Thyroid gland (tissue), 4 donors: ENCODE data around the gene ABI1. TPM values are rescaled to one million over a fixed set of nuclear protein-coding genes. Genes with fewer than 3 reads are reported as not detected.
"Not testable (repeated sequence)": the region's sequence is repeated elsewhere in the genome, so short reads cannot be mapped to it uniquely, and the experiment has no call there.

Experiments used
- DNase-seq, 2 donors: peaks; one replicate each; pipeline ENCODE4 v3.0.0-alpha.2; 2019
- H3K27ac ChIP-seq, 3 donors: fragments of 200-600 bp; sonication (generic); 1 replicate in 2 of 3; 2 replicates in 1 of 3; pipeline ENCODE4 v1.5.1; 2016 to 2019; ENCODE audit warnings: mild to moderate bottlenecking in 1 of 3, moderate library complexity in 1 of 3
- H3K27me3 ChIP-seq: fragments of 200-600 bp; sonication (generic); one replicate; pipeline ENCODE4 v1.5.1; 2019
- H3K36me3 ChIP-seq, 2 donors: fragments of 200-600 bp; sonication (generic); one replicate each; pipeline ENCODE4 v1.5.1; 2016 to 2019
- H3K4me1 ChIP-seq, 2 donors: fragments of 200-600 bp; sonication (generic); one replicate each; pipeline ENCODE4 v1.5.1; 2017 to 2019
- H3K4me3 ChIP-seq, 3 donors: fragments of 200-600 bp; sonication (generic); replicated peaks in 1 of 3; 1 replicate in 2 of 3; 2 replicates in 1 of 3; pipeline ENCODE4 v1.5.1; 2016; ENCODE audit warnings: mild to moderate bottlenecking in 1 of 3
- H3K9me3 ChIP-seq: fragments of 200-600 bp; sonication (generic); one replicate; pipeline ENCODE4 v1.5.1; 2017
- CTCF ChIP-seq, 6 experiments: fragments of 200-600 bp in 3 of 6; fragments of 450-650 bp in 3 of 6; sonication (generic) in 3 of 6; IDR thresholded peaks; one replicate each; pipeline ENCODE4 v1.5.1; 2016 to 2019; ENCODE audit warnings: antibody characterized with exemption in 6 of 6, mild to moderate bottlenecking in 2 of 6, inconsistent platforms in 1 of 6, moderate library complexity in 1 of 6
- POLR2A ChIP-seq, 2 donors: fragments of 450-650 bp; IDR thresholded peaks; one replicate each; pipeline ENCODE4 v1.6.1; 2017; ENCODE audit warnings: antibody characterized with exemption in 2 of 2, mild to moderate bottlenecking in 2 of 2, moderate library complexity in 1 of 2
- WGBS, 2 donors: methylation state at CpG; one replicate each; pipeline ENCODE4 v1.1.5; 2017; 5-methylcytosine and 5-hydroxymethylcytosine counted together
- intact Hi-C: fragments of 100-400 bp; cut with DNase I; formaldehyde crosslinking; loops from one replicate; pipeline ENCODE4 v1.15.1; 2023
- total RNA-seq, 4 donors: library from RNA; depleted of rRNA; stranded (reverse); fragments of >200 nt; gene quantifications; one replicate each; pipeline ENCODE4 v1.2.3, GENCODE V29; 2016

The ABI1 gene
- total RNA-seq, 4 donors from 2014 or later: 42.7 to 72.3 (median 47.4) TPM

DNA sequence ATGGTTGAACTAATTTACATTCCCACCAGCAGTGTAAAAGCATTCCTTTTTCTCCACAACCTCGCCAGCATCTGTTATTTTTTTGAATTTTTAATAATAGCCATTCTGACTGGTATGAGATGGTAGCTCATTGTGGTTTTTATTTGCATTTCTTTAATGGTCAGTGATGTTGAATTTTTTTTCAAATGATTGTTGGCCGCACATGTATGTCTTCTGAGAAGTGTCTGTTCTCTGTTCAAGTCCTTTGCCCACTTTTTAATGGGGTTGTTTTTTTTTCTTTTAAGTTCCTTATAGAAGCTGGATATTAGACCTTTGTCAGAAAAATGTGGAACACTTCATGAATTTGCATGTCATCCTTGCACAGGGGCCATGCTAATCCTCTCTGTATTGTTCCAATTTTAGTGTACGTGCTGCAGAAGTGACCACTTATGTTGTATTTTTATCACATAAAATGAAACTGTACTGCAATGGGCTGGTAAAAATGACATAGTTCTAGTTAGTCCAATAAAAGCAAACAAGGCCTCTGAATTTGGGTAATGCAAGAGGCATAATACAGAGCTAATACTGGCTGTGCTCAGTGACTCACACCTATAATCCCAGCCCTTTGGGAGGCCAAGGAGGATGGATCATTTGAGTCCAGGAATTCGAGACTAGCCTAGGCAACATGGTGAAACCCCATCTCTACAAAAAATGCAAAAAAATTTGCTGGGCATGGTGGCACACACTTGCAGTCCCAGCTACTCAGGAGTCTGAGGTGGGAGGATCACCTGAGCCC is 70.3 kb downstream of the ABI1 start:
- Histone ChIP-seq H3K36me3 (no peaks in the 10 kb centered on the region), H3K27me3 (no peaks in the 10 kb centered on the region), H3K27ac (no peak overlapping the region), H3K4me1 (peaks cover 0 to 10% of the 10 kb centered on the region in 2 donors), H3K9me3 (no peaks in the 10 kb centered on the region), H3K4me3 (no peak overlapping the region)
- no peak for TF ChIP-seq POLR2A (IDR thresholded peaks at IDR 0.05)
- TF ChIP-seq CTCF (IDR thresholded peaks at IDR 0.05): no peak
- no peak for DNase-seq
- 93 to 95% methylated on average over 4 of the region's 4 CpGs for WGBS, 2 donors
- intact Hi-C loops: no loop called here

DNA sequence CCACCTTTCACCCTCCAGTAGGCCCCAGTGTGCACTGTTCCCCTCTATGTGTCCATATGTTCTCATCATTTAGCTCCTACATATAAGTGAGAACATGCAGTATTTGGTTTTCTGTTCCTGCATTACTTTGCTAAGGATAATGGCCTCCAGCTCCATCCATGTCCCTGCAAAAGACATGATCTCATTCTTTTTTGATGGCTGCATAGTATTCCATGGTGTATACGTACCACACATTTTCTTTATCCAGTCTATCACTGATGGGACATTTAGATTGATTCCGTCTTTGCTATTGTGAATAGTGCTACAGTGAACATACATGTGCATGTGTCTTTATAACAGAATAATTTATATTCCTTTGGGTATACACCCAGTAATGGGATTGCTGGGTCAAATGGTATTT is 71.0 kb downstream of the ABI1 start:
- peaks cover 0 to 10% of the 10 kb centered on the region in 2 donors for H3K4me1 ChIP-seq
- H3K27ac ChIP-seq, H3K27me3 ChIP-seq, H3K9me3 ChIP-seq, H3K4me3 ChIP-seq, DNase-seq, intact Hi-C loops, H3K36me3 ChIP-seq: not testable (repeated sequence)
- 96 to 98% methylated on average over 2 of the region's 2 CpGs for WGBS, 2 donors

DNA sequence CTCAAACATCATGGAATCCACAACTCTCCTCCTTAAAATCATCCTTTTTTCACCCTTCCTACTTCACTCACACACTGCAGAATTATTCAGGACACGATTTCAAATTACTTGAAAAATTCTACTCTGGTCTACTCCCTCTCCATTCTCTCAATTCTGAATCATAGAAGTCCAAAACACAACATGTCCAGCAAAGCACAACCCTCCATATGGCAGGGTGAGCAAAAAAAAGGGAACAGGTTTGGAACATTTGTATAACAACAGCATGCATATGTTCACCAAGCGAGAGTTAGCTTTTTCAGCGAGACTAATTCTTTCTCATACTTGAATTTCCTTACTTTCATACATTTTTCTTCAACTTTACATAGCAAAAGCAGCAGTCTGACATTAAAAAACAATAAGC is 73.4 kb downstream of the ABI1 start:
- DNase-seq: no peak
- H3K27ac ChIP-seq: no peak overlapping the region
- no peaks in the 10 kb centered on the region for H3K27me3 ChIP-seq
- 94 to 95% methylated on average over 3 of the region's 3 CpGs for WGBS, 2 donors
- peaks cover 4 to 13% of the 10 kb centered on the region in 2 donors for H3K4me1 ChIP-seq
- no peaks in the 10 kb centered on the region for H3K36me3 ChIP-seq
- intact Hi-C loops: no loop called here
- H3K9me3 ChIP-seq: no peaks in the 10 kb centered on the region
- TF ChIP-seq POLR2A (IDR thresholded peaks at IDR 0.05) (no peak), CTCF (IDR thresholded peaks at IDR 0.05) (no peak)
- H3K4me3 ChIP-seq: no peak overlapping the region

- 100% methylated on average over 2 of the region's 2 CpGs for WGBS, 2 donors
- no peaks in the 10 kb centered on the region for H3K9me3 ChIP-seq
- TF ChIP-seq CTCF (IDR thresholded peaks at IDR 0.05) (no peak), POLR2A (IDR thresholded peaks at IDR 0.05) (no peak)
- no peak for DNase-seq
- H3K27ac ChIP-seq: no peak overlapping the region
- H3K4me3 ChIP-seq: no peak overlapping the region
- H3K27me3 ChIP-seq: no peaks in the 10 kb centered on the region
- peaks cover 20 to 39% of the 10 kb centered on the region in 2 donors for H3K4me1 ChIP-seq
- no peaks in the 10 kb centered on the region for H3K36me3 ChIP-seq
- intact Hi-C loops: no loop called here
Observed at GRCh38 chr10:26781797-26782196, 79.0 kb downstream of the ABI1 start.

- DNase-seq: peak; percentile 28 to 37
- TF ChIP-seq POLR2A (IDR thresholded peaks at IDR 0.05): no peak
- TF ChIP-seq CTCF (IDR thresholded peaks at IDR 0.05): no peak
- intact Hi-C loops: no loop called here
- Histone ChIP-seq H3K4me1 (peaks cover 20 to 38% of the 10 kb centered on the region in 2 donors), H3K4me3 (no peak overlapping the region), H3K27me3 (no peaks in the 10 kb centered on the region), H3K36me3 (no peaks in the 10 kb centered on the region), H3K27ac (peak overlapping the region in 1 of 3 donors; percentile 34), H3K9me3 (no peaks in the 10 kb centered on the region)
- WGBS, 2 donors: 60 to 62% methylated on average over 3 to 4 of the region's 4 CpGs
Observed at GRCh38 chr10:26780793-26781601, 79.8 kb downstream of the ABI1 start.
